HG03342 (cell line): ENCODE results near the gene DPEP1.

Source experiments
- ATAC-seq: cut with Tn5 transposase; IDR thresholded peaks from one replicate; pipeline ENCODE4 v1.9.1; 2021; ENCODE audit warnings: mild to moderate bottlenecking, moderate library complexity; ENCODE audit not compliant: unreplicated experiment

The DPEP1 gene

DNA sequence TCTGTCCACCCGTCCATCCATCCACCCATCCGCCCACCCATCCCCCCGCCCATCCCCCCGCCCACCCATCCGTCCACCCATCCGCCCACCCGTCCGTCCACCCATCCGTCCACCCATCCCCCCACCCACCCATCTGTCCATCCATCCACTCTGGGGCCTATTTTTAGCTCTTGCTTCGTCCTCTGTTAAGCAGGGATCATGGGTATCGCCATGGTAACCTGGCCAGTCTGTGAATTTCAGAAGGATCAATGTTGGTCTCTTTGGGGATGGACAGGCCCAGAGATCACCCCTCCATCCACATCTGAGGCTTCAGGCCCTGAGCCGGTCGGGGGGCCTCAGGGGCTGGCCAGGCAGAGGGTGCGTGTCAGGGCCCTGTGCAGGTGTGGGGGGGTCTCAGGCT, 15.2 kb upstream of the DPEP1 start:
- ATAC-seq = no peak

DNA sequence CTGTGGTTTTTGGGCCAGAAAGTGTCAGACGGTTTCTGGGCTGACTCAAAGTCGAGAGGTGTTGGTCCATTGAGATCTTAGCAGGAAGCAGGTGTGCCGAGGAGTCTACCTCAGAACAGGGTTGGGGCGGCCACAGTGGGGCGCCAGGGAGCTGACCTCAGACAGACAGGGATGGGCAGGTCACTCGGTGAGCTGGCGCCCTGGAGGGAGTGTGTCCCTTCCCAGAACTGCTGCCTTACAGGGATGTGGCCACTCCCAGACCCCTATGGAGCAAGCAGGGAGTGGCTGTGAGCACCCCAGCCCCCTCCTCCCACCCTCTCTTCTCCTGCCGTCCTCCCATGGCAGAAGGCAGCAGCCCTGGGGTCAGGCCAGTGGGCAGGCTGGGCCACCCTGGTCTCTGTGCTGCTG, 14.0 kb upstream of the DPEP1 start:
- no peak for ATAC-seq

DNA sequence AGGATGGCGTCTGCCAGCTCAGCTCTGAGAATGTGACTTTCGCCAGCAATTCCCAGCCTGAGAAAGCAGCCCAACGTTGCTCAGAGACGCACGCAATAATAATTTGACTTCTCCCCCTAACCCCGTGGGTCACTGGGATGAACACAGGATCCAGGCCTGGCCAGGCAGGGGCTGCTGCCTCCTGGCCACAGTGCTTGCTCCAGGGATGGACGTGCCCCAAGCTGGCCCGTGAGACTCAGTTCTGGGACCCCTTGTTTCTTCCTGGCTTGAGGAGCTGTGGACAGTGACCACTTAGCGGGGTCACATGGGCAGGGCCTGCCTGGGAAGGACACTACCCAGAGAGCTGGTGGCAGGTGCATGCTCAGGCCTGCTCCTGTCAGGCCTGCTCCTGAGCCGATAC, 13.5 kb upstream of the DPEP1 start:
- ATAC-seq = no peak

DNA sequence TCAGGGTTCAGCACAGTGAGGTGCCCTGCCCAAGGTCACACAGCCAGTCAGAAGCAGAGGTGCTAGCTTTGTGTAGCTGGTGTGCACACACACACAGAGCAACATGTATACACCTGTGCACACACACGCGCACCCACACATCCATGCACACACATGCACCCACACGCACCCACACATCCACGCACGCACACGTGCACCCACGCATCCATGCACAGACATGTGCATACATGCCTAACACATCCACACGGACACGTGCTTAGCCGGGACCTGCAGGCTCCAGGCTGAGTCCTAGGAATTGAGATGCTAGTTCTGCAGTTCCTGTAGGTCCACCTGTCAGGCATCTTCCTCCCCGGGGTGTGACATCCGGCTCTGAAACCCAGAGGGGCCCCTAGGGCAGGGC, 13.0 kb upstream of the DPEP1 start:
- no peak for ATAC-seq

DNA sequence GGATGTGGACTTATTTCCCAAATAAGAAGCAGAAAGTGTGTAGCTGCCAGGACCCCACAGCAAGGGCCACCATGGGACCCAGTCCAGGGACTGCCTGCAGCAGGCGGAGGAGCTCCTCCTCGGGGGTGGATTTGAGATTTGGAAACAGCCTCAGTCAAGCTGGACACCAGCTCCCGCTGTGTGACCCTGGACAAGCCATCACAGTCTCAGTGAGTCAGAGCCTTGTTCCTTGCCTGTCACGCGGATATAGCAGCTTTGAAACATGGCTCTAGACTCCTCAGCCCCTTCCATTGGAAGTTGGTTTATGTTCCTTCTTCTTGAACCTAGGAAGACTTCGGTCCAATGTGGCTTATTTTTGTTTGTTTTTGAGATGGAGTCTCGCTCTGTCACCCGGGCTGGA, 12.5 kb upstream of the DPEP1 start:
- no peak for ATAC-seq

DNA sequence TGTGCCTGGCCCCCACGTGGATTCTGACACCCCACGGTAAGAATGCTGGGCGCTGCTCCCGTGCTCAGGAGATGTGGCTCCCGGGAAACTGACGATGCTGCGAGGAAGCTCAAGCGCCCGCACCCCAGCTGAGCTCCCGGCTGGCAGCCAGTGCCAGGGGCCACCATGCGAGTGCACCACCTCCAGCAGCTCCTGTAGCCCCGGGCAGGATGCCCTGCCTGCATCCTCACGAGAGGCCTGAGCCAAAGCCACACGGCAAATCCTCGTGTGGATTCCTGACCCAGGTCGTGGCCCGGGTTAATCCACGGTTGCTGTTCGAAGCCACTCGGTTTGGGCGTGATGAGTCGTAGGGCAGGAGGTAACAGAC, 11.6 kb upstream of the DPEP1 start:
- ATAC-seq = no peak

DNA sequence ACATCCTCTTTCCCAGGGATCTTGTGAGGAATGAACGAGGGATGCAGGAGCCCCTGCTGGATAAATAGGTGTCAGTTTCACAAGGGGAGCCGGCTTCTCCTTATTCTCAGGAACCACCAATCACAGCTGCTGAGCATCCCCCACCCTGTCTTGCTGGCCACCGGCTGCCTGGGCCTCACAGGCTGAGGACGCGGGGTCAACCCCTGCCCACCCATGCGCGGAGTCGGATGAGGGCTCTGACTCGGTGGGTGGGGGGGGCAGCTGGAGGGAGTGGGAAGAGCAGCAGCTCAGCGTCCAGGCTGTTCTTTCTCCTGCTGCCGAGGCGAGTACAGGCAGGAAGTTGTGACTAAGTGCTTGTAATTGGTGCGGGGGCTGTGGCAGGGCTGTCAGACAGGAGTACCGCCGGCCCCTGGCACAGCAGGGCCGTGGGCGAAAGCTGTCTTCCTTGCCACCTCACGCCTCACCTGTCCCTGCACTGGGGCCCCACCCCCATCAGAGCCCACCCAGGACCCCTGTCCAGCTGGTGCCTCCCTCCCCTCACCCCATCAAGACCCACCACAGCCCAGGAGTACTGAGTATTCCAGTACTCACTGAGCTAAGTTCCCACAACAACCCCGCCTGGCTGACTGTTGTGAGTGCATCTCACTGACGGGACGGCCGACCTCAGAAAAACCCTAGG, 11.0 kb upstream of the DPEP1 start:
- no peak for ATAC-seq

DNA sequence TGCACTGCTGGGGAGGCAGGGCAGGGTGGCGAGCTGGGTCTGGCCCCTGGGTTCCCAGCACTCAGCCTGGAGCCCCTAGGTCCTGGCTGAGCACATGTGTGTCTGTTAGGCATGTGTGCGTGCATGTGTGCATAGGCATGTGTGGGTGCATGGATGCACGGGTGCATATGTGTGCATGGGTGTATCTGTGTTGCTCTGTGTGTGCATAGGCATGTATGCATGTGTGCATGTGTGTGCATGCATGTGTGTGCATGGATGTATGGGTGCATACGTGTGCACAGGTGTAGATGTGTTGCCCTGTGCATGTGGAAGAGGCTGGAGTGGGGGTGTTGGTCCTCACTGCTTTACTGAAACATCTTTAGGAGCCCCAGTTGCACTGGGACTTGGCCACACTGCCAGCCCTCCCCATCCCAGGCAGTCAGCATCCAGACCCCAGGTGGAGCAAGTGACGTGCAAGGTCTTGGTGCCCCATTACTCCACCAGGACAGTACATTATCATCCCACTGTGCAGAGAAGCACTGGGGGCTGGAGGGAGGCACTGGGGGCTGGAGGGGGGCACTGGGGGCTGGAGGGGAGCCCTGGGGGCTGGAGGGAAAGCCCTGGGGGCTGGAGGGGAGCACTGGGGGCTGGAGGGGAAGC, 10.4 kb upstream of the DPEP1 start:
- ATAC-seq = no peak

DNA sequence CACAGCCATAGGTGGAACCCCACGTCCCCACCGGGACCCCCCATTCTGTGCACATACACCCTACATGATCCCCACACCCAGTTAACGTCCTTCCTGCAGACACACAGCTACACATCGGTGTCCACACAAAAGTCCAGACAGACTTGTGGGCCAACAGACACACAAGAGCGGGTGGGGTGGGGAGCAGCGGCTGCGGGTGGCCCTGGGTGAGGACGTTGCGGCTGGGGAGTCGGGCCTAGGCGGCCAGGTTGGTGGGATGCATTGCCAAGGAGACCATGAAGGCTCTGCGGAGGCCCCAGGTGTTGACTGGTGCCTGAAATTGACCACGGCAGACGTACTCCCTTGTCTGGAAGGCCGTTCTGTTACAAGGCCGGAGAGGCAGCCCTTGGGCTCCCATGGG, 8.7 kb upstream of the DPEP1 start:
- ATAC-seq = no peak

DNA sequence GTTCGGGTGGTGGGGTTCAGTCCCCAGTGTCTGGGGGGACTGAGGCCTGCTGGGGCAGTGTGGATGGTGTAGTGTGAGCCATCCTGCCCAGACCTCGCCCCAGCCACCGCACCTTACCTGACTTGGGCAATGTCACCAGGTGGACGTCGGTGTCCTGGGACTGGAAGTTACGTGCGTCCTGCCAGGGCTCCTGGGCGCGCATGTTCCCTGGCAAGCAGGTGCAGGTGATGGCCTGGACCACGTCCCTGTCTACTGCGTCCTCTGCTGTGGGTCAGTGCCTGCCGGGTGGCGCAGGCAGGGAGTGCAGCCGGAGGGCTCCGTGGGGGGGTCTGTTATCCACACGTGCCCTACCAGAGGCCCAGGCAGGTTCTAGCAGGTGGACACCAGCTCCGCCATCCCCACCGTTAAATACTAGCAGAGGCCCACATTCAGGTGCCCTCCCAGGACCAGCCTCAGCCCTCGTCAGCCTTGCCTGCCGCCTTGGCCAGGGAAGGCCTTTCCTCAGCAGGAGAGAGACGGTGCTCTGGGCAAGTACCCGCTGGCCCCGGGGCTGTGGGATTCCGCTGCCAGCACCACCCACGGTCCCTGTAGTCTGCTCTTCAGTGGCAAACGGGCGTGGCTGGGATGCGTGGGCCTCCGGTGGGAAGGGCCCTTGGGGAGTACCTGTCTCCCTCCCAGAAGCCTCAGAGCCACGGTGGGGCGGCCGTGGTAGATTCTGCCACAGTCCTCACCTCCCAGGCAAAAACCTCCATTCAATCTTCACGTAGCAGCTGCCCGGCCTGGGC, 8.1 kb upstream of the DPEP1 start:
- ATAC-seq = no peak

DNA sequence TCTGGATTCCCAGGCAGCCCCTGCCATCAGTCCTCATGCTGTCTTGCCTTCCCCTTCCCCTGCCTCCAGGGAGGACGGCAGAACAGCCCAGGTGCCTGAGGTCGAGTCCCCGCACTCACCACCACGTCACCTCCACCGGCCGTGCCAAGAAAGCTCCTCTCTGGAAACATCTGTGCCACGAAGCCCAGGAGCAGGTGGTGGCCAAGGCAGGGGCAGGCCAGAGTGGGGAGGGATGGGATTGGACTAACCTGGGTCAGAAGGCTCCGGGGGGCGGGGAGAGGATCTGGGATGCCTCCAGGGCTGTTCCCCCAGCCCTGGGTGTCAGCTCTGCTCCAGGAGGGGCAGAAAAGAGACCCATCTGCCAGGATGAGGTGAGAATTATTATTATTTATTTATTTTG, 7.4 kb upstream of the DPEP1 start:
- no peak for ATAC-seq

DNA sequence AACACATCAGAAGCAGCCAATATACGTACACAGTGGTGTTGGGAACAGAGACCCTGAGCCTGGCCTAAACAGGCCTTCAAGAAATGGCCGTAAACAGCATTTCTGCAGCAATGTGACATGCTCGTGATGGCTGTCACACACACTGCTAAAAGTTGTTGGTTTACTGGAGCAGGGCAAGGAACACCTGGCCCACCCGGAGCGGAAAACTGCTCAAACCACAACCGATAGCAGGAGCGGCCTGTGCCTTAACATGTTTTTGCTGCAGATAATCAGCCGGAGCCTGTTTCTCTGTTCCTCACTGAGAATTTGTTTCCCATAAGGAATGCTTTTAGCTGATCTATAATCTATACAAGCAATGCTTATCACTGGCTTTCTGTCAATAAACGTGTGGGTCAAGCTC, 6.0 kb upstream of the DPEP1 start:
- no peak for ATAC-seq

DNA sequence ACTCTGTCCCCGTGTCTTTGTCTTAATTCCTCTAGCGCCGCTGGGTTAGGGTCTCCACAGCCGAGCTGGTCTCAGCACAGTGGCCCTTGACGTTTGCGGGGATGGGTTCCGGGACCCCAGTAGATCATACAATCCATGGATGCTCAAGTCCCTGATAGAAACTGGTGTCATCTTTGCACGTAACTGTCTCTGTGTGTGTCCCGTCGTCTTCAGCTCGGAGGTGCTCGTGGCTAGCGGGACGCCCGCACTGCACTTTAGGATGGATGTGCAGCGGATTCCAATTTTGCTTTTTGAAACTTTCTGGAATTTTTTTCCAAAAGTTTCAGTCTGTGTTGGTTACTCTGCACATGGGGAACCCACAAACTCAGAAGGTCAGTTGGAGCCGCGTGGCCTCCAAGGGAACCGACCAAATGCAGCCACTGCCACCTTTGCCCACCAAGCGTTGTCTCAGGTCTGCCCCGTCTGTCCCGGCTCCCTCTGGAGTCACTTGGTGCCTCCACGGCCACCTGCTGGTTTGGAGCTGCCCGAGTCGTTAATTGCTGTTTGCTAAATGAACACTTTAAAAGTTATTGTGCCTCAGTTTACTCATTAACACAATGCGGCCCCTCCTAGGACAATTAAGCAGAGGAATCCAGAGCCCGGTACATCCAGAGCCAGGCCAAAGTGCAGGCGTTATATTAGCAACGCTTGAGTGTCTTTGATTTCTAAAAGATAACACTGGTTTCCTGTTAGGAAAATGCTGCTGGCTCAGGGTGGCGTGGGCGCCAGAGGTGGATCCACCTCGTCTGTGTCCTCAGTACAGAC, 5.3 kb upstream of the DPEP1 start:
- ATAC-seq = no peak

DNA sequence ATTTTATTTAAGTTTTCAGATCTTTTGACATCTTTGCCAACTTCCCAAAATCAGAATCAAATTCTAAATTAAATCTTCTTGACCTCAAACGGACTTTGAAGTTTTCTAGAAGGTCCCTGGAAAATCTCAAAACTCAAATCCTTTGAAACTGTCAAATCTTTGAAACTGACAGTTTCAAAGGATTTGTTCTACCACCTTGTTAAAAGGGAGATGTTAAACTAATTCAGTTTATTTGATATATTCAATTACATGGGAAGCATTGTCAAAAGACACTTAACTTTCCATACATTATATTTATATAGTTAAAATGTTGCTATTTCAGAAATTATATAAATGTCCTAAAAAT, 3.4 kb upstream of the DPEP1 start:
- no peak for ATAC-seq

DNA sequence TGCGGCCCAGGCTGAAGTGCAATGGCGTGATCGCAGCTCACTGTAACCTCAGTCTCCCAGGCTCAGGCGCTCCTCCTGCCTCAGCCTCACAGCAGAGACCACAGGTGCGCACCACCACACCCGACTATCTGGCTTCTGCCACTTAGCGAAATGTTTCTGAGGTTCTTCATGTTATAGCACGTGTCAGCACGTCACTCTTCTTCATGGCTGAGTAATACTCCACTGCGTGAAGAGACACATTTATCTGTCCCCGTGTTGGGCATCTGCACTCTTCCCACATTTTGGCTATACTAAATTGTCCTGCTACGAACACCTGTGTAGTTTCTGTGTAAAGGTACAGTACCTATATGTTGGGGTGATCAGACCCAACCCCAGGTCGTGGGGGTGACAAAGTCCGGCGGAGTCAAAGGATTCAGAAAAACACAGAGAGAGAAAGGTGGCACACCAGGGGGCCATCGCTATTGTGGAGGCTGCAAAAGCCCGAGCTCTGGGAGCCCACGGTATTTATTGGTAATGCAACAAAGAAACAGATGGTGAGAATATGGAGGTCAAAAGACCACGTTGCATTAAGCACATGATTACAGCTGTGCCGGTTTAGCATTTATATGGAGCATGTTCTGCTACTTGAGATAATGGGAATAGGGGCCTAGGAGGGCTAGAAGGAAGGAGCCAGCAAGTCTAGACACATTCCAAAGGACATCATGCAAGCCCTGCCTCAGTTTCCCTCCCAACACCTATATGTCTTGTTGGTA, 851 bp upstream of the DPEP1 start:
- ATAC-seq = no peak

DNA sequence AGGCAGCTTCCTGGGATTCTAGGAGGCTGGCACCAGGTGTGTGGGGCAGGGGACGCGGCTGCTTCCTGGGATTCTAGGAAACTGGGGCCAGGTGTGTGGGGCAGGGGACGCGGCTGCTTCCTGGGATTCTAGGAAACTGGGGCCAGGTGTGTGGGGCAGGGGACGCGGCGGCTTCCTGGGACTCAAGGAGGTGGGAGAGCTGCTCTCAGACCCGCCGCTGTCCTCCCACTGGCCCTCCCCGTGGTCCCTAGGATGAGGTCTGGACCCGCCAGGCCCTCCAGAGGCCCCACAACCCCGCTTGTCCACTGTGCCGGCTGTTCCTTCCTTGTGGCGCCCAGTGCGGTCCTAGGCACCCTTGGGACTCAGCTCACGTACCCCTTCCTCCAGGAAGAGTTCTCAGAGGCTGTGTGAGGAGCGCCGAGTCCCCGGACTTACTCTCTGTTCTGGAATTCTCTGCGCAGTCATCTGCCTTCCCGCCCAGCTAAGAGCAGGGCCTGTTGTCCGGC, 565 bp downstream of the DPEP1 start:
- ATAC-seq = no peak

DNA sequence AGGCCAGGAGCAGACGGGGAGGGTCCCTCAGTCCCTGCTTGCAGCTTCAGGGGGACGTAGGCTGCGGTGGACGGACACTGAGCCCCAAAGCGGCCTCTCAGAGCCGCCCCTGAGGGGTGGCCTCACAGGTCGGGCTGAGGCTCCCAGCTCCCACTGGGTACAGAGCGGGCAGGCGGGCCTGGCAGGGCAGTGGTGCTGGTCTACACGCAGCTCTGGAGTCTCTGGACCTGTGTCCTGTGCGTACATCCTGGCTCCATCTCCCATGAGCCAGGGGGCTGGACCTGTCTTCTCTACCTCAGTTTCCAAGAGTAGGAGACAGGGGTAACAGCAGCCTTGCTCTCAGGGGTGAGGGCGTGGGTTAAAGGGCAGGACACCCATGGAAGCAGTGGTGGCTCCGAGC, 1.7 kb downstream of the DPEP1 start:
- ATAC-seq = no peak

DNA sequence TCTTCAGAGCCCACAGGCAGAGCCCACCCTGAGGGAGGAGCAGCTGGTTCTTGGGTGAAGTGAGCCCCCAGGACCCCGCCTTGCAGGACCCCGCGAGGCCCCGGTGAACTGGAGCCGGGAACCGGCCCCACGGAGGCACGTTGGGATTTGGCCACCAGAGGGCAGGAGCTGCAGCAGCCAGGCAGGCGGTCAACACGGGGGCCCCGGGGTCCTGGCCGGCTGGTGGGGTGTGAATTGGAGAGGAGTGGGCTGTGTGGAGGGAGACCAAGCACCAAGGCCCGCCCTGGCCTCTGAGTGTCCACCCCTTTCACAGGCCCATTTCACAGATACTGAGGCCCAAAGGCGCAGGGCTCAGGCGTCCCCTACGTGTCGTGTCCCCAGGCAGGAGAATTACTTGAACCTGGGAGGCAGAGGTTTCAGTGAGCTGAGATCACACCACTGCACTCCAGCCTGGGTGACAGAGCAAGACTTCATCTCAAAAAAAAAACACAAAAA, 2.2 kb downstream of the DPEP1 start:
- ATAC-seq = no peak

DNA sequence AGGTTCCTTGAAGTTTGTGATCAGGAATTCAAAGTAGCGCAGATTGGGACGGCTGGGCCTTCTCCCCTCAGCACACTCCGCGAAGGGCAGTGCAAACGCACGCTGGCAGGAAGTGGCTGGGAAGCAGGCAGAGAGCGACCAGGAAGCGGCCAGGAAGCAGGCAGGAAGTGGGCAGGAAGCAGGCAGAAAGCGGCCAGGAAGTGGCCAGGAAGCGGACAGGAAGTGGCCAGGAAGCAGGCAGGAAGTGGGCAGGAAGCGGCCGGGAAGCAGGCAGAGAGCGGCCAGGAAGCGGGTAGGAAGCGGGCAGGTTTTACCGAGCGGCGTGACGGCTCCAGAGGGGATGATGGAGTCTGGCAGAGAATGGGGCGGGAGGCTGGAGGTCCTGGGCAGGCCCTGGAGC, 3.2 kb downstream of the DPEP1 start:
- no peak for ATAC-seq

DNA sequence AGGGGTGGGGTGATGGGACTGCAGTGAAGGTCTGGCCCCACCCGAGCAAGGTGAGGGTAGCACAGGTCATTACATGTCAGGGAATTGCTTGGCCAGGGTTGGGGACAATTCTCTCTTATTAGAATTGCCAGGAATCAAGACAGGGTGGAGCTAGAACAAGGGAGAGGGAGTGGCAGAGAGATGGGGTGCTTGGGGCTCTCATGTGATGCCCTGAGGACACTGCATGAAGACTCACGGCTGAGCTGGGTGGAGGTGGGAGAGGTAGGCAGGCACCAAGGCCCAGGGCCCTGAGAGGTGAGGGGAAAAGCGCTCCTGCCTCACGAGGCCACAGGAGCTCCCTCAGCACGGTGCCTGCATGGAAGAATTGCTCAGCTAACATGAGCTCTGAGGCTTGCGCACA, 3.6 kb downstream of the DPEP1 start:
- ATAC-seq = no peak
